ENCODE measurements around the gene RFFL.

RFFL gene

GRCh38 chr17:35080536-35080935 lies 17.0 kb upstream of the RFFL start:
- no peak for DNase-seq (ENCODE audit: low read depth)

DNA sequence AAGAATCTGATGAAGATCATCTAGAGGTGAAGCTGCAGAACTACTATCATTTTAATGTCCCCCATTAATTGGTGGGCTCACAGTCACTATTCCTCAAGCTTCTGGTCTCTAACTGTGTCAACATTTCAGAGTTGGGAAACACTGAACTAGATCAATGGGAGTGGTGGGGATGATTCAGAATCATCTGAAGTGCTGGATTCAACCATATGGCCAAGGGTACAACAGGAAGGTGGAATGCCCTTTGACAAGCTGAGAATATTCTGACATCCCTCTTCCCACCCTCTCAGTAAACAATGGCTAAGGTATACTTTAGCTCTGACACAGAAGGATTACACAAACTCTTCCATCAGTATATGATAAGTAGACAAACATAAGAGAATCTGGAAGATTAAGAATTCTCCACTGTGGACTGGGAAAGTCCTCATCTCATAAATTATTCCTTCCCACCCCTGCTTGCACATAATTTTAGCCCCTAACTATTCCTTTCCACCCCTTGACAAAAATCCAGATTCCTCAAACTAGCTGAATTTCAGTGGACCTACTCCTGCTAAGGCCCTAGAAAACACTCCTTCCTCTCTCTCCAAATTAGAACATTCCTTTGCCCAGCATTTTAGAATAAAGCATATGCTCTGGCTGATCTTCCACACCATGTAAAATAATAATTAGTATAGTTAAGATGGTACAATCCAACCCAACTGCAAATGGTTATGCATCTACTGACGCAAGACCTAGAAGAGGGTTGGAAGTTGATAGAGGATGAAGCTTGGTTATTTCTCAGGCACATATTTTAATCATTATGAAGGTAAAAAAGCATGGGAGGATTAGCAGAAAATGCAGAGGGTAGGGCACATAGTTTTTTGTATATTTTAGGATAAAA lies 16.3 kb upstream of the RFFL start:
- no peak for DNase-seq (ENCODE audit: low read depth)

- DNase-seq (ENCODE audit: low read depth), result no peak
Measured at GRCh38 chr17:35076874-35077273, 13.4 kb upstream of the RFFL start.

DNA sequence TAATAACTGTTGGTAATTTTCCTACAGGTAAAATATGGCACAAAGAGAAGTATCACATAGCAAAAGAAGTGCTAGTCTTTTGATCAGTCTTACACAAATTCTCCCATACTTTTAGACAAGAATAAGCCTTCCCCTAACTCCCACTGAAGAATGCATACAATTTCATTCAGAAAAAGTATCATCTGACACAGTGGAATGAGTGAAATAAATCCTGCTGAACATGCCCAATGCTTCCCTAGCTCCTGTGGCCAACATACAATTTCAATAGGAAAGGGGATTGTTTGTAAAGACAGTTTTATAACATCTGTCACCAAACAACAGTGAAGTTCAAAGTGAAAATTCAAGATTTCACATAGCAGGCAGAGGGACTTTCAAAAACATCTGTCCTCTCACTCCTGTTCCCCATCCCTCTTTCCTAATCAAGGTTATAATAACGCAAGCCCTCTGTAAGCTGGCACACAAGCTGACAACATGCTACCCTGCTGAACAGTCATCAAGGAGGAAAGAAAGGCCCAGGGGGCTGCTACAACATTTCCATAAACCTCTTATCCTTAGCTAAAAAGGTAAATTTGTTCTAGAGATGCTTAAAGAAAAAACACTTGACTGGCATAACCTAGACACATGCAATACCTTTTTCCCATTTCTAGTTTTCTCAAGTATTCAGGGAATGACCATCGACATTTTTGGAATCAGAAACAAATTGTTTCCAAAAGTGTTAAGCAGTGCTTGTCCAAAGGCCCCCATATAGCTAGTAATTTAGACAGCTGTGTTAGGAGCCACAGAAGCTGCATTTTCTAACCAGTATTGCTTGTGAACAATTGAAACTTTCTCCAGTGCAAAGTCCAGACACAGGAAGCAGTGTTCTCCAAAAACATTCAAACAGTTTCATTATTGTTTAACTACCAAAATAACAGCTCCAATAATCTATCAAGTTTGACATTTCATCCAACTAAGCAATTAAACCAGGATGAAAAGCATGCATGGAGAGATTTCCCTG lies 11.5 kb upstream of the RFFL start:
- DNase-seq (ENCODE audit: low read depth), result no peak

- DNase-seq (ENCODE audit: low read depth), result no peak
Measured at GRCh38 chr17:35073991-35074627, 10.6 kb upstream of the RFFL start.

DNA sequence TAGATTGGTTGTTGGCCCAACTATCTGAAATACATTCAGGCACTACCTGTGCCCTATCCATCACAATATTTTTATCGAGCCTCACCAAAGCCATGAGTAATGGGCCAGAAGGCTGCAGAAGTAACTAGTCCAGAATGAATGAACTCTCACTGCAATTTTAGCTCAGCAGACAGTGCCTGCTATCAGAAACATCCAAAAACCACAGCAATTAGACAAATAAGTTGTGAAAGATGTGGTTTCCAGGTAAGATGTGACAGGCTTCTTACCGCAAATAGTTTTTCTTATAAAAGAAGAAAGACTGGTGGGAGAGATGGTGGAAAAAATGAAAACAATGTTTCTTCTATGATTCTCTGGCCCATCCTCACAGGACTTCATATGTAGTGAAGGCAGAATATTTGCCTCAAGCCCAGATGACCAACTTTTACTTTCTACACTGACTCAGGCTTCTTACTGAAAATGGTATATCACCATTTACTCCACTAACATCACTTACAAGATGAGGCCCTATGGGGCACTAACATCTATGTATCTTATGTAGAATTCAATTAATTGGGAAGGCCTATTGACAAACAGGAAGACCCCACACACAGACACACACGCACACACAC lies 9.8 kb upstream of the RFFL start:
- no peak for DNase-seq (ENCODE audit: low read depth)

DNA sequence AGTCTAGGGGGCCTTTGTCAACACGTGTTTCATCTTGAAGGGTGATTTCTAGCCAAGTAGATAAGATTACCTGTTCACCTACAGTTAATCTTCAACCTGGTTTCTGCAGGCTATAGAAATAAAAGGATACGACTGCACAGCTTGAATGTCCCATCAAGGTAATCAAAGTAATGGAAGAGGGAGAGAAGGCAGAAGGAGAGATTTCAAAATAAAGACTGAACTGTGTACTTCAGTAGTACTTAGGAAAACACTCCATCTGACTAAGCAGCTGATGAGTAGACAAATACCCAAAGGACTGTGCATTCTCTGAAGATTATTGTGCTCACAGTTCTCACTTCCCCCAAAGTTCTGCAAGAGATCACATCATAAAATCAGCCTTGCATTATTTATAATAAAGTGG lies 5.8 kb upstream of the RFFL start:
- no peak for DNase-seq (ENCODE audit: low read depth)

DNA sequence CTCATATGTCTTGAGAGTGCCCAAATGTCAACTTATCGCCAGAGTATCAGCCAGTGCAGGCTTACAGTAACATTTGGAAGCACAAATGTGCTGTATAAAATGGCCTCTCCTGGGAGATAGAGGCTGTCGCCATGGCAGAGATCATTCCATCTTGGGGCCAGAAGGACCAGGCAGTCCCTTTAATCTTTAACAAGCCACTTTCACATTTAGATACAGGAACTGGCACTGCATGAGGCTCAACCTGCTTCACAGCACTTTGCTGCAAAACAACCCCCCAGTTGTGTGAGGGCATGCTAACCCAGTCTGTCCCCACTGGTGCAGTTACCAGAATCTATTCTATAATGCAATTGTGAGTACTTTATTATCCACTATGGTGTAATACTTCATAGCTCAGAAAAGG lies 4.7 kb upstream of the RFFL start:
- DNase-seq (ENCODE audit: low read depth), result no peak

- DNase-seq (ENCODE audit: low read depth), result no peak
Measured at GRCh38 chr17:35065880-35066279, 2.4 kb upstream of the RFFL start.

DNA sequence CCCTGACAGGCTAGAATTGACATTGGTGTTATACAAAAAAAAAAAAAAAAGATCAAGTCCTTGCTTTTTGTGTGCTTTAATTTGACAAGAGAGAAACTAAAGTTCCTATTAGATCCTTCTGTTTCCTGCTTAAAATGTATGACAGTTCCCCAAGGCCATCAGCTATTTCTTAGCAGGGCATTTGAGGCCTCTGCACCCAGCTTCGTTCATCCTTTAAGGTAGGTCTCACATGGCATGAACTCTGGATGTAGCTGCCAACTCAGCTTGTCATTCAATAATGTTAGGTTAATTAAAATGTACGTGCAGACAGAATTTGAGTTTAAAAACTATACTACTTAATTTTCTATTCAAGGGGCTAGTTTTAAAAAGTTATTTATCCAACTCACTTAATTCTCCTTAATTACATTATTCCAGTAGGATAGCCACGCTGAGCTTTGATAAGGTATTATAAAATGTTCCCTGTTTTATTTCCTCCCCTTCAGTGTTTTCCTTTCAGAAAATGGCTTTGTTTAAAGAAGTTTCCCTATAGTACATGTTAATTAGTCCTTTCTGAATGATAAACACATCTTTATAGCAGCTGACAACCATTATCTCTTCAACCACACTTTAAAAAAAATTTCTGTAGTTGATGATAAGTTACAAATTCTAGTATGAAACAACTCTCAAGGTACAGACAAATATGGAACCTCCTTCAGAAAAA lies 1.2 kb upstream of the RFFL start:
- DNase-seq (ENCODE audit: low read depth), result no peak

DNA sequence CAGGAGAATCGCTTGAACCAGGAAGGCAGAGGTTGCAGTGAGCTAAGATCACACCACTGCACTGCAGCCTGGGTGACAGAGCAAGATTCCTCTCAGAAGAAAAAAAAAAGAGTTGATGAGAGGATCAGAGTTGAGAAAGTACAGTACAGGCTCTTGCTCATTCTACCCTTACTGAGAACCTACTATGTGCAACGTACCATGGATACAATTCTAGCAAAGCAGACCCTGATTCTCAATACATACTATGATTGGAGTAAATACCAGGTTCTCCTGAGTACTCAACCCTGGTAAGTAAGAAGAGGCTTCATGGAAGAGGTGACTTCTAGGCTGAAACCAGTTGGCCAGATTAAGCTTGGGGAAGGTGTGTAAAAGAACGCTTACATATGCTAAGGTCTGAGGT lies 1.2 kb downstream of the RFFL start:
- DNase-seq (ENCODE audit: low read depth), result no peak

- DNase-seq (ENCODE audit: low read depth), result no peak
Measured at GRCh38 chr17:35057332-35057915, 6.1 kb downstream of the RFFL start.

DNA sequence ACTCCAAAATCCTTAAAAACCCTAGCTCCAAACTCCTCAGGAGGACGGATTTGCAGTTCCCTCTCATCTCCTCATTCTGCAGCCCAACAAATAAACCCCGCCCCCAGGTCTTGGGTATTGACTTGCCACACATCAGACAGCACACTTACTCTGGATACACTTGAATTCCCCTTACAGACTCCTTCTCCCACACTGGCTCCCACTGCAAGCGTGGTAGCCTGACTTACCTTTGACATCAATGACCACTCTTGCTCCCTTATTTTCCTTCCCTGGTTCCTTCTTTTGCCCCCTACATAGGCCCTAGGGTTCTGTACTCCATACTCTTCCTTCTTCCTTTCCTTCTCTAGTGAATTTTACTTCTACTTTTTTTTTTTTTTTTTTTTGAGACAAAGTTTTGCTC lies 7.5 kb downstream of the RFFL start:
- no peak for DNase-seq (ENCODE audit: low read depth)

DNA sequence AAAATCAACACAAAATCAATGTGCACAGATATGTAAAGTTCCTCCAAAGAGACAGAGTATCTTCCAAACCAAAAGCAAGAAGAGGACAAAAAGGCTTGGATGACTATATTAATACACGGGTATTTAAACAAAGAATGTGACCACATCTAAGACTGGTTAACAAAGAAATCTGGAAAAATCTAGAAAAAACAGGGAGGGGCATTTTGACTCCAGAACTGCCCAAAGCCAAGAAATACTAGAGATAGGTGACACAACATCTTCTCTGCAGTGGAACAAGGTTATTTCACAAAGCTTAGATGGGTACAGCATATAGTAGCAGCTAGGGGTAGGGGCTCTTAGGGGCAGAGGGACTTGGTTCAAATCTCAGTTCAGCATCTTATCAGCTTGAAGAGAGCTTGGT lies 10.3 kb downstream of the RFFL start:
- DNase-seq (ENCODE audit: low read depth), result no peak

DNA sequence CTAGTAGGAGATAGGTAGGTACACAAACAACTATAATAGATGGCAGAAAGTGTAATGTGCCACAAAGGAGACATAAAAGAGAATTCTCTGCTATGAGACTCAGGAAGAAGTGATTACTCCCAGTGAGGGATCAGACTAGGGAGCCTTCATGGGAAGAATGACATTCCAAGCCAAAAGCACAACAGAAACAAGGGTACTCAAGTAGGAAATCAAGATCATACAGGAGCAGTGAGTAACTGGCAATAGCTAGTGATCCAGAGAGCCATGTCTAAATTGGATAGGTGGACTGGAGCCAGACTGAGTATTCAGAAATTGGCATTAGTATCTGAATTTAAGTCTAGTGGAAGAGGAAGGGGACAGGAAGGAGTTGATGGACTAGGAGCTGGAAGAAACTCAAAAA lies 10.7 kb downstream of the RFFL start:
- DNase-seq (ENCODE audit: low read depth), result no peak

GRCh38 chr17:35052241-35052610 lies 11.3 kb downstream of the RFFL start:
- DNase-seq (ENCODE audit: low read depth), result no peak

DNA sequence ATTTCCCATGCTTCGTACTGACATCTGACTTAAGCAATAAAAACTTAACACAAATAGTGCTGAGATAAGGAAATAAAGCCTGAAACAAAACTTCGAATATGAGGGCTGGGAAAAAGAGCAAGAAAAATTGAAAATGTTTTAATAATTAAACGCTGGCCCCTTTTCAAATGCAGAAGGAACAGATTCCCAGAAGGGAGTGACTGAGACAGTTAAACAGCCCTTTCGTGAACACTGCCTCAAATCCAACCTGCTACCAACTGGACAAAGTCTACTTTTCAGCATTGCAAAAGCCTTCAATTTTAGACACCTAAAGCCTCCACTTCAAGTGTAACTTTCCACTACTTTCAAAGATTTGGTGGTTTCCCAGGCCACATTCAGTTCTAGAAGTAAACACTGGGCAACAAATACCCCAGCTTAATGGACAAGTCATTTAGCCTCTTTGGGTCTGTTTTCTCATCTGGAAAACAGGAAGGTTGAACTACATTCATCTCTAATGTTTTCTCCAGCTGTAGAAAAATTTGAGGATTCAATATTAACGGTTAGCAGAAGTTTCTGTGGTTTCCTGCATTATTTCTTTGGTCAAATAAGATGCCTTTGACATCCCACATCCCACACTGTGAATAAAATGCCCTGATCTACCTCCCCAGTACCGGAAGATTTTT lies 11.8 kb downstream of the RFFL start:
- no peak for DNase-seq (ENCODE audit: low read depth)

DNA sequence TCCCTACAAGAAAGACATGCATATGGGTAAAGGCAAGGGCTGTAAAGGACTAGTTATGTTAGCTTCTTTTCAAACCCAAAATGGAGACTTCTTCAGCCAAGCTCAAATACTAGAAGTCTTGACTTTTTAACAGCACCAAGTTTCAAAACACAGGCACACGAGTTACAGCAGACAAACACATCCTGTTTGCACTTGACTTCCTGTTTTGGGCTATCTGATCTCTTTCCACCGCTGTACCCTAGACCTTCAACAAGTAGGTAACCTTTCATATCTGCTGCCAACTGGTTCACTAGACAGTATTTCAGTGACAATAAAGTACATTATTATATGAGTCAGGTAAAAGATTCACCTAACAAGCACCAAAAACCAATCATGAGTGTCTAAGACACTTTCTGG lies 12.3 kb downstream of the RFFL start:
- peak; percentile 30 for DNase-seq (ENCODE audit: low read depth)

DNA sequence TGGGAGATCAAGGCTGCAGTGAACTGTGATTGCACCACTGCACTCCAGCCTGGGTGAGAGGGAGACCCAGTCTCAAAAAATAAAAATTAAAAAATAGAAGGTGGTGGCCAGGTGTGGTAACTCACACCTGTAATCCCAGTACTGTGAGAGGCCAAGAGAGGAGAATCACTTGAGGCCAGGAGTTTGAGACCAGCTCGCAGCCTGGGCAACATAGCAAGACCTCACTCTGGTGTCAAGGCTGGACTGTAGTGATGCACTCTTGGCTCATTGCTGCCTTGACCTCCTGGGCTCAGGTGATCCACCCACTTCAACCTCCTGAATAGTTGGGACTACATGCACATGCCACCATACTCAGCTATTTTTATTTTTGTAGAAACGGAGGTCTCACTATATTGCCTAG lies 13.3 kb downstream of the RFFL start:
- DNase-seq (ENCODE audit: low read depth), result no peak

DNA sequence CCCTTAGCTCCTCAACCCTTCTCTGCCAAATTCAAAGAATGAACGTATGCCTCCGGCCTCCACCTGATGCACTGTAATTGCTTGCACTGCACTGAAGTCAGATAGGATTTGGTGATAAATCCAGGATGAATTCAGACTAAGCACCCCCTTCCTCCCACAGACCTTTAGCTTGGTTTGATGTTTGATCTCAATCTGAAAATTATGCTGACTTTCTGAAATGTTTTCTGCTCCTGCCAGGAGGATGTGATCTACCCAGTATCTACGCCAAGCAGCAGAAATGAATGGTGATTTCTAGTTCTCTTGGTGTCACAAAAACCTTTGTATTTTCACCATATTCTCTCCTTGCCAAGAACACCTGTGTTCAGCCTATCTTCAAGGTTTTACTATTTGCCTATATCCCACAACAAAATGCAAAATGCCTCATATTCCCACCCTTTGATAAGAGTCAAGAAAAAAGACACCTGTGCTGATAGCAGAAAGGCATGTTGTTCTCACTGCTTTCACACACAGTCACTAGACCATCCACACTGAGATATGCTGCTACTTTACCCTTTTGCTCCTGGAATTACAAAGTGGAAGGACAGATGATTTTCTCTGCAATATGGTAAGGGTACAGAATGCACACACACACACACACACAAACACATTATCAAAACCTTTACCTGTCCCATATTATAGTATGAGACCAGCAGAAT lies 14.7 kb downstream of the RFFL start:
- no peak for DNase-seq (ENCODE audit: low read depth)
